ENCODE data around the gene INTS3.
"Not testable (repeated sequence)": the region's sequence is repeated elsewhere in the genome, so short reads cannot be mapped to it uniquely, and the experiment has no call there.

INTS3 gene

GRCh38 chr1:153699768-153700167 is 28.1 kb upstream of the INTS3 start:
- no peak for DNase-seq

GRCh38 chr1:153705484-153705883 is 22.4 kb upstream of the INTS3 start:
- no peak for DNase-seq

GRCh38 chr1:153711026-153711425 is 16.8 kb upstream of the INTS3 start:
- DNase-seq: no peak

- DNase-seq: not testable (repeated sequence)
Observed at GRCh38 chr1:153716211-153716610, 11.6 kb upstream of the INTS3 start.

- no peak for DNase-seq
Observed at GRCh38 chr1:153717330-153717729, 10.5 kb upstream of the INTS3 start.

GRCh38 chr1:153723687-153724086 is 4.2 kb upstream of the INTS3 start:
- no peak for DNase-seq

- not testable (repeated sequence) for DNase-seq
Observed at GRCh38 chr1:153724634-153725033, 3.2 kb upstream of the INTS3 start.

GRCh38 chr1:153728305-153729066 is 636 bp downstream of the INTS3 start:
- peak; percentile 63 for DNase-seq

- DNase-seq: no peak
Observed at GRCh38 chr1:153730468-153730988, 2.7 kb downstream of the INTS3 start.

- no peak for DNase-seq
Observed at GRCh38 chr1:153733970-153734369, 6.1 kb downstream of the INTS3 start.

GRCh38 chr1:153734396-153735089 is 6.7 kb downstream of the INTS3 start:
- no peak for DNase-seq

GRCh38 chr1:153735090-153735420 is 7.2 kb downstream of the INTS3 start:
- DNase-seq: no peak

- no peak for DNase-seq
Observed at GRCh38 chr1:153741986-153742385, 14.1 kb downstream of the INTS3 start.

- DNase-seq: peak; percentile 82
Observed at GRCh38 chr1:153742411-153743142, 14.7 kb downstream of the INTS3 start.

GRCh38 chr1:153745417-153745816 is 17.6 kb downstream of the INTS3 start:
- DNase-seq: no peak

- DNase-seq: no peak
Observed at GRCh38 chr1:153746174-153746573, 18.3 kb downstream of the INTS3 start.

- no peak for DNase-seq
Observed at GRCh38 chr1:153748903-153749302, 21.1 kb downstream of the INTS3 start.

GRCh38 chr1:153749408-153750005 is 21.7 kb downstream of the INTS3 start:
- DNase-seq: peak; percentile 96

- DNase-seq: peak; percentile 91
Observed at GRCh38 chr1:153750026-153750995, 22.5 kb downstream of the INTS3 start.

GRCh38 chr1:153752072-153752471 is 24.2 kb downstream of the INTS3 start:
- DNase-seq: no peak

GRCh38 chr1:153752571-153753195 is 24.8 kb downstream of the INTS3 start:
- no peak for DNase-seq
